Peyer's patch (tissue), 4 donors: ENCODE data around the gene GYPC.

Source experiments
- CTCF ChIP-seq, 6 experiments: fragments of 450-650 bp in 4 of 6; fragments of 200-600 bp in 2 of 6; sonication (generic) in 1 of 6; IDR thresholded peaks; one replicate each; pipeline ENCODE4 v1.5.1; 2017 to 2019; ENCODE audit warnings: antibody characterized with exemption in 6 of 6, mild to moderate bottlenecking in 3 of 6, moderate library complexity in 1 of 6
- POLR2A ChIP-seq, 2 donors: fragments of 450-650 bp; IDR thresholded peaks; one replicate each; pipeline ENCODE4 v1.5.1; 2017; ENCODE audit warnings: antibody characterized with exemption in 2 of 2, mild to moderate bottlenecking in 2 of 2, moderate library complexity in 2 of 2

- TF ChIP-seq CTCF (IDR thresholded peaks at IDR 0.05): no peak
- no peak for TF ChIP-seq POLR2A (IDR thresholded peaks at IDR 0.05)
Observed at GRCh38 chr2:126717928-126718327, 62.0 kb downstream of the GYPC start.
